Thyroid gland (tissue), 4 donors: ENCODE results near the gene SNRPD2.

Experiments used
- CTCF ChIP-seq, 6 experiments: fragments of 200-600 bp in 3 of 6; fragments of 450-650 bp in 3 of 6; sonication (generic) in 3 of 6; IDR thresholded peaks; one replicate each; pipeline ENCODE4 v1.5.1; 2016 to 2019; ENCODE audit warnings: antibody characterized with exemption in 6 of 6, mild to moderate bottlenecking in 2 of 6, inconsistent platforms in 1 of 6, moderate library complexity in 1 of 6
- POLR2A ChIP-seq, 2 donors: fragments of 450-650 bp; IDR thresholded peaks; one replicate each; pipeline ENCODE4 v1.6.1; 2017; ENCODE audit warnings: antibody characterized with exemption in 2 of 2, mild to moderate bottlenecking in 2 of 2, moderate library complexity in 1 of 2

DNA sequence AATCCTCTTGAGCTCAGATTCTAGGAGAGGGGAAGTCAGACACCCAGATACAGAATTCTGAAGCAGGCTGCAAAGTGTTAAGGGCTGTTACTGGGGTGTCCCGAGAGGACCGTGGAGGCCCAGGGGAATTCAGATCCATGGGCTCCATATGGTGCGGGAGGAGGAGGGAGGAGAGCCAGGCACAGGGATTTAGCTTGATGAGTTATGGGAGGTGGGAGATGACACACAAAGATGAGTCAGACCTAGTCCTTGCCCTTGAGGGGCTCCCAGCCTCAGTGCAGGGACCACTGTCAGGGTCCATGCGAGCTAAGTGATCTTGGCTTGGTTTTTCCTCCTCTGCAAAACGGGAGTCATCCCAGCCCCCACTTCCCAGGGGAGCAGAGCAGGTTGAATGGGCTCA lies 38.1 kb downstream of the SNRPD2 start:
- TF ChIP-seq CTCF (IDR thresholded peaks at IDR 0.05) (no peak), POLR2A (IDR thresholded peaks at IDR 0.05) (no peak)
